ENCODE data around the gene BCAP29.

Gene BCAP29

GRCh38 chr7:107599262-107599661 lies 19.2 kb downstream of the BCAP29 start:
- TF ChIP-seq YY1 (IDR thresholded peaks at IDR 0.05; ENCODE audit: low read depth) (no peak), TCF12 (IDR thresholded peaks at IDR 0.05; ENCODE audit: low read depth) (no peak), ZBTB7A (IDR thresholded peaks at IDR 0.05; ENCODE audit: low read depth) (no peak), CEBPB (IDR thresholded peaks at IDR 0.05) (no peak), MAX (IDR thresholded peaks at IDR 0.05) (no peak), CREB1 (IDR thresholded peaks at IDR 0.05; ENCODE audit: low read depth) (no peak), EP300 (IDR thresholded peaks at IDR 0.05; ENCODE audit: borderline replicate concordance) (no peak), REST (IDR thresholded peaks at IDR 0.05; ENCODE audit: low read depth) (no peak), RAD21 (IDR thresholded peaks at IDR 0.05; ENCODE audit: low read depth) (no peak)

GRCh38 chr7:107600816-107601215 lies 20.8 kb downstream of the BCAP29 start:
- TF ChIP-seq MAX (IDR thresholded peaks at IDR 0.05) (no peak), FOXM1 (IDR thresholded peaks at IDR 0.05; ENCODE audit: borderline replicate concordance, low read depth) (no peak), NFIC (IDR thresholded peaks at IDR 0.05) (no peak)

GRCh38 chr7:107605218-107605815 lies 25.3 kb downstream of the BCAP29 start:
- TF ChIP-seq ZBTB7A (IDR thresholded peaks at IDR 0.05; ENCODE audit: low read depth) (no peak), CREB1 (IDR thresholded peaks at IDR 0.05; ENCODE audit: low read depth) (no peak), YY1 (IDR thresholded peaks at IDR 0.05; ENCODE audit: low read depth) (no peak), FOXM1 (IDR thresholded peaks at IDR 0.05; ENCODE audit: borderline replicate concordance, low read depth) (no peak), MAX (IDR thresholded peaks at IDR 0.05) (no peak), CEBPB (IDR thresholded peaks at IDR 0.05) (no peak), TCF12 (IDR thresholded peaks at IDR 0.05; ENCODE audit: low read depth) (no peak), REST (IDR thresholded peaks at IDR 0.05; ENCODE audit: low read depth) (no peak), NFIC (IDR thresholded peaks at IDR 0.05) (no peak), RAD21 (IDR thresholded peaks at IDR 0.05; ENCODE audit: low read depth) (no peak), EP300 (IDR thresholded peaks at IDR 0.05; ENCODE audit: borderline replicate concordance) (no peak), TEAD4 (IDR thresholded peaks at IDR 0.05) (no peak), EGR1 (IDR thresholded peaks at IDR 0.05) (no peak), USF1 (IDR thresholded peaks at IDR 0.05) (no peak)

- no peak for TF ChIP-seq CEBPB (IDR thresholded peaks at IDR 0.05)
- no peak for TF ChIP-seq TAF1 (IDR thresholded peaks at IDR 0.05; ENCODE audit: low read depth)
- TF ChIP-seq ZBTB7A (IDR thresholded peaks at IDR 0.05; ENCODE audit: low read depth): no peak
- no peak for TF ChIP-seq REST (IDR thresholded peaks at IDR 0.05; ENCODE audit: low read depth)
- TF ChIP-seq USF1 (IDR thresholded peaks at IDR 0.05): no peak
- no peak for TF ChIP-seq RAD21 (IDR thresholded peaks at IDR 0.05; ENCODE audit: low read depth)
- TF ChIP-seq TCF12 (IDR thresholded peaks at IDR 0.05; ENCODE audit: low read depth): no peak
- TF ChIP-seq EP300 (IDR thresholded peaks at IDR 0.05; ENCODE audit: borderline replicate concordance): no peak
- TF ChIP-seq FOXM1 (IDR thresholded peaks at IDR 0.05; ENCODE audit: borderline replicate concordance, low read depth): no peak
- TF ChIP-seq NFIC (IDR thresholded peaks at IDR 0.05): no peak
- TF ChIP-seq EGR1 (IDR thresholded peaks at IDR 0.05): no peak
- TF ChIP-seq CREB1 (IDR thresholded peaks at IDR 0.05; ENCODE audit: low read depth): no peak
- no peak for TF ChIP-seq YY1 (IDR thresholded peaks at IDR 0.05; ENCODE audit: low read depth)
- TF ChIP-seq TEAD4 (IDR thresholded peaks at IDR 0.05): no peak
- no peak for TF ChIP-seq MAX (IDR thresholded peaks at IDR 0.05)
These were observed 26.3 kb downstream of the BCAP29 start for GRCh38 chr7:107606303-107606702.

Measured in Ishikawa (cell line).